GM21737 (cell line): Measurements from ENCODE around the gene GABBR1.
"Not testable (repeated sequence)": the region's sequence is repeated elsewhere in the genome, so short reads cannot be mapped to it uniquely, and the experiment has no call there.

Experiments
- ATAC-seq: cut with Tn5 transposase; IDR thresholded peaks from one replicate; pipeline ENCODE4 v1.9.1; 2021; ENCODE audit warnings: mild to moderate bottlenecking, moderate library complexity; ENCODE audit not compliant: unreplicated experiment

The GABBR1 gene

GRCh38 chr6:29632789-29633533 lies at the start of gene GABBR1:
Gene GABBR1, minus strand, starts transcription at chr6:29633183. Its CDS starts 798 bp downstream, at chr6:29632385.
- ATAC-seq, result peak; percentile 75

- no peak for ATAC-seq
Observed at GRCh38 chr6:29681811-29682210, 48.8 kb upstream of the GABBR1 start.

GRCh38 chr6:29680904-29681303 lies 47.9 kb upstream of the GABBR1 start, which contains the start of gene ZFP57:
Gene ZFP57, minus strand, starts transcription at chr6:29681152. Its CDS starts 4,149 bp downstream, at chr6:29677003.
- no peak for ATAC-seq

- ATAC-seq, result no peak
Observed at GRCh38 chr6:29680416-29680815, 47.4 kb upstream of the GABBR1 start.

- no peak for ATAC-seq
Observed at GRCh38 chr6:29679962-29680361, 47.0 kb upstream of the GABBR1 start.

- ATAC-seq, result no peak
Observed at GRCh38 chr6:29678114-29678513, 45.1 kb upstream of the GABBR1 start.

- no peak for ATAC-seq
Observed at GRCh38 chr6:29676981-29677601, 44.1 kb upstream of the GABBR1 start.

- ATAC-seq, result no peak
Observed at GRCh38 chr6:29675561-29675960, 42.6 kb upstream of the GABBR1 start.

GRCh38 chr6:29674008-29674407 lies 41.0 kb upstream of the GABBR1 start:
- no peak for ATAC-seq

GRCh38 chr6:29673161-29673560 lies 40.2 kb upstream of the GABBR1 start:
- ATAC-seq, result no peak

- not testable (repeated sequence) for ATAC-seq
Observed at GRCh38 chr6:29672116-29672515, 39.1 kb upstream of the GABBR1 start.

- ATAC-seq, result no peak
Observed at GRCh38 chr6:29671026-29671425, 38.0 kb upstream of the GABBR1 start.

GRCh38 chr6:29667158-29667557 lies 34.2 kb upstream of the GABBR1 start:
- no peak for ATAC-seq

GRCh38 chr6:29666826-29667130 lies 33.8 kb upstream of the GABBR1 start:
- no peak for ATAC-seq

- ATAC-seq, result no peak
Observed at GRCh38 chr6:29665942-29666825, 33.2 kb upstream of the GABBR1 start.

GRCh38 chr6:29663300-29664042 lies 30.5 kb upstream of the GABBR1 start:
- ATAC-seq, result no peak

- ATAC-seq, result not testable (repeated sequence)
Observed at GRCh38 chr6:29661502-29662141, 28.6 kb upstream of the GABBR1 start.

GRCh38 chr6:29661071-29661470 lies 28.1 kb upstream of the GABBR1 start:
- ATAC-seq, result no peak

- ATAC-seq, result no peak
Observed at GRCh38 chr6:29656798-29657197, 23.8 kb upstream of the GABBR1 start, which contains the start of gene MOG. Gene MOG, plus strand, starts transcription at chr6:29657092. Its CDS starts 118 bp downstream, at chr6:29657210.

- no peak for ATAC-seq
Observed at GRCh38 chr6:29656157-29656556, 23.2 kb upstream of the GABBR1 start.
